Kidney (tissue), 14 donors: ENCODE measurements around the gene ALDOC. TPM values are rescaled to one million over a fixed set of nuclear protein-coding genes. Genes with fewer than 3 reads are reported as not detected.

Experiments used
- DNase-seq, 5 donors: peaks; one replicate each; pipeline ENCODE4 v3.0.0-alpha.2; 2013 to 2020
- FAIRE-seq: peaks from 2 replicates; lab custom pipeline; 2012; peaks lifted over from hg19 to GRCh38; lab: Jason Lieb, UNC
- H3K27ac ChIP-seq, 2 donors: one replicate each; pipeline ENCODE4 v1.7.0; 2013; ENCODE audit warnings: low read depth in 2 of 2, low read length in 2 of 2, inconsistent platforms in 1 of 2
- H3K27me3 ChIP-seq: one replicate; pipeline ENCODE4 v1.7.1; 2013; ENCODE audit warnings: low read length, inconsistent platforms; ENCODE audit not compliant: control insufficient read depth, insufficient read depth
- H3K36me3 ChIP-seq, 3 donors: one replicate each; pipeline versions ENCODE4 v1.7.0 to v1.7.1; 2013; ENCODE audit warnings: low read length in 3 of 3, control low read depth in 1 of 3, inconsistent platforms in 1 of 3; ENCODE audit not compliant: insufficient read depth in 3 of 3, control insufficient read depth in 2 of 3
- H3K4me1 ChIP-seq, 3 donors: one replicate each; pipeline versions ENCODE4 v1.7.0 to v1.7.1; 2013; ENCODE audit warnings: low read length in 3 of 3, inconsistent platforms in 1 of 3, low read depth in 1 of 3; ENCODE audit not compliant: control insufficient read depth in 2 of 3, insufficient read depth in 2 of 3
- H3K4me3 ChIP-seq, 3 donors: one replicate each; pipeline versions ENCODE4 v1.7.0 to v1.8.1; 2013; ENCODE audit warnings: low read length in 3 of 3, control low read depth in 1 of 3, inconsistent platforms in 1 of 3
- H3K9ac ChIP-seq, 3 donors: one replicate each; pipeline versions ENCODE4 v1.7.0 to v1.7.1; 2013; ENCODE audit warnings: low read length in 3 of 3, control low read depth in 1 of 3, inconsistent platforms in 1 of 3
- H3K9me3 ChIP-seq, 3 donors: one replicate each; pipeline versions ENCODE4 v1.7.0 to v1.7.1; 2013; ENCODE audit warnings: low read length in 3 of 3, control low read depth in 1 of 3, inconsistent platforms in 1 of 3; ENCODE audit not compliant: control insufficient read depth in 2 of 3, insufficient read depth in 1 of 3
- intact Hi-C: fragments of 100-400 bp; cut with DNase I; formaldehyde crosslinking; loops from one replicate; pipeline ENCODE4 v1.11.1; 2022
- polyA plus RNA-seq: library from polyadenylated mRNA; stranded (reverse); fragments of 350-450 nt; fragmentation: Illumina TruSeq; extraction: RNeasy Lipid Tissue Mini Kit (QIAGEN cat#74804); gene quantifications from one replicate; pipeline ENCODE4 v1.2.3, GENCODE V29; 2014; ENCODE audit warnings: low read depth, low replicate concordance; ENCODE audit not compliant: insufficient read depth
- total RNA-seq: library from RNA; stranded (reverse); fragmentation: NEBNext Ultra II Directional; extraction: Animal tissue kit (Norgen Biotek cat#: 25700); gene quantifications from one replicate; pipeline ENCODE4 v1.2.1, GENCODE V29; 2021
- TF ChIP-seq, protein P1 (sequence below): IDR thresholded peaks from 3 replicates; pipeline ENCODE4 v1.5.1; 2012; ENCODE audit warnings: mild to moderate bottlenecking, moderate library complexity, borderline replicate concordance; ENCODE audit not compliant: insufficient read depth; ENCODE audit errors: extremely low read depth
- donor health status: control.
- donor health status: control.
- donor health status: control.
- donor health status: control.
- donor health status: control.
- donor health status: DM: yes; HTN: yes; CAD: no.
- donor health status: Normal renal cell carcinoma (clear cell type).

The ALDOC gene
- total and polyA plus RNA-seq, 2 donors from 2014 or later = 7.1 to 21.9 TPM

DNA sequence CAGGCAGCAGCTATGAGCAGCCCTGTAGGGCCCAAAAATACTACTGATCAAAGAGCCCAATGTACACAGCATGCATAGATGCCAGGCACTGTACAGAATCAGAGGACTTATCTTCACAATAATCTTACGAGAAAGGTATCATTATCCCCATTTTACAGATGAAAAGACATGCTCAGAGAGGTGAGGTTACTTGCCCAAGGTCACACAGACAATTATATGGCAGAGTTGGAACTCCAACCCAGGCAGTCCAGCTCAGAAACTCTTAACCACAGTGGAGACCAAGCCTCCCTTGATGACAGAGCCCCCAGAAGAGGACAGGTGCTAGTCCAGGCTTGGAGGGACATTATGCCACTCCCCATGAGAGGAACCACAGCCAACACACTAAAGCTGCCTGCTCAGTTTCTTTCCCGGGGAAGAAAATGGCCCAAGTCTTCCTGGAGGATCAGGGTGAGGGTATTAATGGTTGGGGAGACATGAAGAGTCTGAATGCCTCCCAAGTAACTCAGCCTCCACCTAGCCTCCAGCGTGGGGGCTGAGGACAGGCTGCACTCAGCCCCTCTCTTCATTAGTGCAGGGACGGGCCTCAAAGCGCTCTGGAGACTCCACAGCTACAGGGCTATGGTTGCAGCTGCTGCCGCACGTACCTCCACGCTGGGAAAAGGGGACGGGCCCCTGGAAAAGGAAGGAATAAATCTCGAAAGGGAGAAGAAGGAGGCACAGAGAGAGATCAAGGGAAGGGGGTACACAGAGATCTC, 25.1 kb downstream of the ALDOC start:
- peak in 3 of 5 donors; percentile 37 to 71 (median 55) for DNase-seq
- FAIRE-seq = no peak
- Histone ChIP-seq H3K4me1 (peaks cover 2 to 12% (median 8%) of the 10 kb centered on the region in 3 donors), H3K36me3 (peaks cover 5 to 27% (median 23%) of the 10 kb centered on the region in 3 donors), H3K9me3 (no peaks in the 10 kb centered on the region), H3K27me3 (no peaks in the 10 kb centered on the region), H3K4me3 (peak overlapping the region; percentile 13 to 69 (median 26)), H3K9ac (peak overlapping the region in 2 of 3 donors; percentile 37 to 43), H3K27ac (no peak overlapping the region)
- TF ChIP-seq, protein P1, sequence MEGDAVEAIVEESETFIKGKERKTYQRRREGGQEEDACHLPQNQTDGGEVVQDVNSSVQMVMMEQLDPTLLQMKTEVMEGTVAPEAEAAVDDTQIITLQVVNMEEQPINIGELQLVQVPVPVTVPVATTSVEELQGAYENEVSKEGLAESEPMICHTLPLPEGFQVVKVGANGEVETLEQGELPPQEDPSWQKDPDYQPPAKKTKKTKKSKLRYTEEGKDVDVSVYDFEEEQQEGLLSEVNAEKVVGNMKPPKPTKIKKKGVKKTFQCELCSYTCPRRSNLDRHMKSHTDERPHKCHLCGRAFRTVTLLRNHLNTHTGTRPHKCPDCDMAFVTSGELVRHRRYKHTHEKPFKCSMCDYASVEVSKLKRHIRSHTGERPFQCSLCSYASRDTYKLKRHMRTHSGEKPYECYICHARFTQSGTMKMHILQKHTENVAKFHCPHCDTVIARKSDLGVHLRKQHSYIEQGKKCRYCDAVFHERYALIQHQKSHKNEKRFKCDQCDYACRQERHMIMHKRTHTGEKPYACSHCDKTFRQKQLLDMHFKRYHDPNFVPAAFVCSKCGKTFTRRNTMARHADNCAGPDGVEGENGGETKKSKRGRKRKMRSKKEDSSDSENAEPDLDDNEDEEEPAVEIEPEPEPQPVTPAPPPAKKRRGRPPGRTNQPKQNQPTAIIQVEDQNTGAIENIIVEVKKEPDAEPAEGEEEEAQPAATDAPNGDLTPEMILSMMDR = no peak
- intact Hi-C loops = no loop called here

DNA sequence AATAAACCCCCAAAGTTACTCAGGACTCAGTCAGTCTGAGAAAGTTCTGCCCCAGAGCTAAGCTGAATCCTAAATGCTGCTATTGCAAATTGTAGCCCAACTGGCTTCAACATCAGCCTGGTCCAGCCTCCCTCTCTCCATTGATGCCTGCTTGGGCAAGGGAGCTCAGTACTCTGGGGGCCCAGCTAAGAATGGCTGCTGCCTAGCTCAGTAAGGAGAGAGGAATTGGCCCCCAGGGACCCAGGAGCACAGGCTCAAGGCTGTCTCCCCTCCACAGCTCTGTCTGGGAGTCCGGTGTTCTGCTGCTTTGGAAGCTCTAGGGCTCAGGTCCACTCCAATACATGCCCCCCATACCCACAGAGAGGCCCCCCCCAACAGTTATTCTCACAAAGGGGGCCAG, 25.8 kb downstream of the ALDOC start:
- Histone ChIP-seq H3K9me3 (no peaks in the 10 kb centered on the region), H3K27me3 (no peaks in the 10 kb centered on the region), H3K27ac (no peak overlapping the region), H3K4me1 (peaks cover 2 to 12% (median 8%) of the 10 kb centered on the region in 3 donors), H3K9ac (no peak overlapping the region), H3K36me3 (peaks cover 4 to 24% (median 19%) of the 10 kb centered on the region in 3 donors), H3K4me3 (no peak overlapping the region)
- intact Hi-C loops = no loop called here
- TF ChIP-seq, protein P1 = no peak
- FAIRE-seq (no peak), DNase-seq (peak in 1 of 5 donors; percentile 58)

DNA sequence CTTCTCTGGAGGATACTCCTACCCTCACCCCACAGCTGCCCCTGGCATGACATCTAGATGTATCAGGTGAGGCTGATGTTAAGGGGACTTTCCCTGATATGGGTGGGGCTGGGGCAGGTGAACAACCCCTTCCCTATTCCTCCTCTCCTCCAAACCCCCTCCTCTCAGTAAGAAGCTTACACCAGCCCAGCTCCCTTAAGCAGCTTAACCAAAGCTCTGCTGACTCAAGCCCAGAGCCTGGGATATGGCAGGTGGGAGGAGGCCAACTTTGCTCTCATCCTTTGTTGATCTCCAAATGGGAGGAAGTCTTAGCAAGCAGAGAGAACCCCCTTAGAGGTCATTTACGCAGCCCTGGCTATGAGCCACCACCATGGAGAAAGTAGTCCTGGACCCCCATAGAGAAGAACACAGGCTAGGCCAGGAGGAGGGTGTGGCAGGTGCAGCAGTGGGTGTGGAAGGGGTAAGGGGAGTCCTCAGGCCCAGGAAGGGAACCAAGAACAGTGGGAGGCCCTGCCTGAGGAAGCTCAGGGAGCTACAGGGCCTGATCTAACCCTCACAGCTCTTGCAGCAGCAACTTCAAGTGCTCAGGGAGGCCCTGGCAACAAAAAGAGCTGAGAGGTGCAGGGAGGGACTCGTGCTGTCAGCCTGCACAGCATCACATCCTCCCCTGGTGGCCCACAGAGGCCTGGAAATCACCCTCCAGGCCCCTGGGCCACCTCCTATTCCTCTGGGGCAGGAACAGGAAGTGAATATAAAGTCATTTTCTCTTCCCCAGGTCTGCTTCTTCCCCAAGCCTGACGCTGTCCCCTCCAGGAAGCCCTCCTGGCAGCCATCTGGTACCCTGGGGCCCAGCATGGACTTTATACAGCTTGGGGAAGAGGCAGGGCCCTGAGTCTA, 27.2 kb downstream of the ALDOC start:
- Histone ChIP-seq H3K9ac (no peak overlapping the region), H3K27me3 (no peaks in the 10 kb centered on the region), H3K36me3 (peaks cover 4 to 13% (median 10%) of the 10 kb centered on the region in 3 donors), H3K9me3 (no peaks in the 10 kb centered on the region), H3K4me3 (no peak overlapping the region), H3K27ac (no peak overlapping the region), H3K4me1 (peaks cover 2 to 12% (median 8%) of the 10 kb centered on the region in 3 donors)
- TF ChIP-seq, protein P1 = no peak
- FAIRE-seq = no peak
- peak in 1 of 5 donors; percentile 56 for DNase-seq
- intact Hi-C loops = no loop called here
